ENCODE results near the gene MVB12B.

Gene MVB12B

GRCh38 chr9:126461029-126461428 lies 134.4 kb downstream of the MVB12B start:
- H3K4me3 ChIP-seq (ENCODE audit: low read depth, low read length), result no peak overlapping the region
- TF ChIP-seq CTCF (IDR thresholded peaks at IDR 0.05; ENCODE audit: control insufficient read depth, extremely low read depth, insufficient read depth), result no peak
- no peak for DNase-seq (ENCODE audit: low read depth)

GRCh38 chr9:126461608-126462007 lies 135.0 kb downstream of the MVB12B start:
- no peak for DNase-seq (ENCODE audit: low read depth)
- no peak for TF ChIP-seq CTCF (IDR thresholded peaks at IDR 0.05; ENCODE audit: control insufficient read depth, extremely low read depth, insufficient read depth)
- no peak overlapping the region for H3K4me3 ChIP-seq (ENCODE audit: low read depth, low read length)

GRCh38 chr9:126462617-126463016 lies 136.0 kb downstream of the MVB12B start:
- no peak for TF ChIP-seq CTCF (IDR thresholded peaks at IDR 0.05; ENCODE audit: control insufficient read depth, extremely low read depth, insufficient read depth)
- no peak overlapping the region for H3K4me3 ChIP-seq (ENCODE audit: low read depth, low read length)
- no peak for DNase-seq (ENCODE audit: low read depth)

GRCh38 chr9:126463426-126463825 lies 136.8 kb downstream of the MVB12B start:
- H3K4me3 ChIP-seq (ENCODE audit: low read depth, low read length), result no peak overlapping the region
- TF ChIP-seq CTCF (IDR thresholded peaks at IDR 0.05; ENCODE audit: control insufficient read depth, extremely low read depth, insufficient read depth), result no peak
- DNase-seq (ENCODE audit: low read depth), result no peak

GRCh38 chr9:126464694-126465441 lies 138.2 kb downstream of the MVB12B start:
- no peak for TF ChIP-seq CTCF (IDR thresholded peaks at IDR 0.05; ENCODE audit: control insufficient read depth, extremely low read depth, insufficient read depth)
- DNase-seq (ENCODE audit: low read depth), result no peak
- H3K4me3 ChIP-seq (ENCODE audit: low read depth, low read length), result no peak overlapping the region

GRCh38 chr9:126465977-126466376 lies 139.3 kb downstream of the MVB12B start:
- no peak for TF ChIP-seq CTCF (IDR thresholded peaks at IDR 0.05; ENCODE audit: control insufficient read depth, extremely low read depth, insufficient read depth)
- H3K4me3 ChIP-seq (ENCODE audit: low read depth, low read length), result no peak overlapping the region
- DNase-seq (ENCODE audit: low read depth), result no peak

All from LNCaP clone FGC (cell line).